Osteoblast (primary cell): ENCODE results near the gene MTHFD1L. TPM values are rescaled to one million over a fixed set of nuclear protein-coding genes. Genes with fewer than 3 reads are reported as not detected.
A peak's percentile ranks its signal among the peaks of the same experiment; 100 is the strongest.

ENCODE experiments used
- DNase-seq: peaks from one replicate; pipeline ENCODE4 v3.0.0; 2011; ENCODE audit warnings: low spot score, mixed read lengths; ENCODE audit not compliant: insufficient read length; ENCODE audit errors: missing footprints
- H2AFZ ChIP-seq: 2 replicates; pipeline ENCODE4 v1.6.0; 2011; ENCODE audit warnings: mild to moderate bottlenecking, low read length
- H3K27ac ChIP-seq: 2 replicates; pipeline ENCODE4 v1.5.1; 2011; ENCODE audit warnings: mild to moderate bottlenecking, low read depth, low read length, moderate library complexity
- H3K27me3 ChIP-seq: 2 replicates; pipeline ENCODE4 v1.6.0; 2012; ENCODE audit warnings: mild to moderate bottlenecking, control low read depth, inconsistent platforms, low read length, moderate library complexity; ENCODE audit not compliant: insufficient read depth
- H3K36me3 ChIP-seq: 2 replicates; pipeline ENCODE4 v1.5.1; 2011; ENCODE audit warnings: mild to moderate bottlenecking, low read length, control low read depth, moderate library complexity; ENCODE audit not compliant: insufficient read depth
- H3K4me1 ChIP-seq: 2 replicates; pipeline ENCODE4 v1.5.1; 2011; ENCODE audit warnings: mild to moderate bottlenecking, low read length, control low read depth, moderate library complexity; ENCODE audit not compliant: insufficient read depth
- H3K4me2 ChIP-seq: 2 replicates; pipeline ENCODE4 v1.6.0; 2011; ENCODE audit warnings: mild to moderate bottlenecking, low read length; ENCODE audit not compliant: insufficient read depth
- H3K4me3 ChIP-seq: fragments of 200-600 bp; sonication (generic); 3 replicates; pipeline ENCODE4 v1.5.1; 2012; ENCODE audit warnings: mild to moderate bottlenecking, low read length, inconsistent platforms; ENCODE audit not compliant: insufficient read depth
- H3K79me2 ChIP-seq: 2 replicates; pipeline ENCODE4 v1.6.0; 2012; ENCODE audit warnings: mild to moderate bottlenecking, low read length, control low read depth, inconsistent platforms; ENCODE audit not compliant: insufficient read depth
- H3K9me3 ChIP-seq: 2 replicates; pipeline ENCODE4 v1.5.1; 2011; ENCODE audit warnings: low read depth, low read length, control low read depth
- H4K20me1 ChIP-seq: 2 replicates; pipeline ENCODE4 v1.6.0; 2012; ENCODE audit warnings: mild to moderate bottlenecking, low read length, control low read depth; ENCODE audit not compliant: insufficient read depth
- CTCF ChIP-seq: IDR thresholded peaks from 2 replicates; pipeline ENCODE4 v1.5.1; 2011; ENCODE audit warnings: mild to moderate bottlenecking, low read depth, low read length, moderate library complexity; ENCODE audit errors: extremely low read depth
- total RNA-seq: library from RNA; depleted of rRNA; stranded (reverse); fragments of >200 nt; gene quantifications from 2 replicates; pipeline ENCODE4 v1.2.3, GENCODE V29; 2012

Gene MTHFD1L
- total RNA-seq, 1 donor = 56.8 TPM

DNA sequence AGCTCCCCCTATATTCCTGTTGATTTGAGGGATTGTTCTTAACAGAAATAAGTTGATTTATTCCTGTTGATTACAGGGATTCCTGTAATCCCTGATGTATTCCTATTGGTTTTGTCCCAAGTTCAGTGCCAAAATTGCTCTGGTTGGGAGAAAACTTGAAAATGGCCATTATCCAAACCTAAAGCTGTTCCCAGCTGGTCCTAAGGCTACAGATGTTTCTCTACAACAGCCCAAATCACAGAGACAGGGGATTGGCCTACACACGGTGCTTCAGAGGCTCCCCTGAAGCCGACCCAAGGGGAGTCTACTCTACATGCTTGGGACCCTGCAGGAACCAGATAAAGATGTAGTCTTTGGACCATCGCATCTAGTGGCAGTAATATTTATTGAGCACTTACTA, 275.3 kb downstream of the MTHFD1L start:
- Histone ChIP-seq H4K20me1 (no peaks in the 10 kb centered on the region), H2AFZ (no peak overlapping the region), H3K4me3 (no peak overlapping the region), H3K27ac (no peak overlapping the region), H3K27me3 (no peaks in the 10 kb centered on the region), H3K79me2 (no peaks in the 10 kb centered on the region), H3K4me2 (no peak overlapping the region), H3K9me3 (no peaks in the 10 kb centered on the region), H3K4me1 (peaks cover 5% of the 10 kb centered on the region), H3K36me3 (no peaks in the 10 kb centered on the region)
- TF ChIP-seq CTCF = no peak
- no peak for DNase-seq

DNA sequence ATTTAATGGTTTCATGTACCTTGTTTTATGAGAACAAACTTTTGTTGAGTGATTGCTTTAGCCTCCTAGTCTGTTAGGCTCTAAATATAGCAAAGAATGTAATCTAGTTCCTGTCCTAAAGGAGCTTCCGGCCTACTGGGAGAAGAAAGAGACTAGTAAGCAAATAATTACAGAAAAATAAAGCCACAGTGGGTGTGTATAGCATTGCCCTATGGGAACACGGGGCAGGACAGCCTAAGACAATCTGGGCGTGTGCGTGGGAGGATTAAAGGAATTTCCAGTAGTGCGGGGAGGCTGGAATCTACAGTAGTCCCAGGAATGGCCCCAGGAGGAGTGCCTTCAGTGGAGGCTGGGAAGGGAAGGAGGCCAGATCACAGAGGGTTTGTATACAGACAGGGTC, 276.2 kb downstream of the MTHFD1L start:
- TF ChIP-seq CTCF = no peak
- no peaks in the 10 kb centered on the region for H3K9me3 ChIP-seq
- no peaks in the 10 kb centered on the region for H3K4me1 ChIP-seq
- H3K36me3 ChIP-seq = no peaks in the 10 kb centered on the region
- H4K20me1 ChIP-seq = no peaks in the 10 kb centered on the region
- H3K4me3 ChIP-seq = no peak overlapping the region
- DNase-seq = no peak
- no peaks in the 10 kb centered on the region for H3K79me2 ChIP-seq
- no peak overlapping the region for H3K27ac ChIP-seq
- peak overlapping the region; percentile 54 for H2AFZ ChIP-seq
- H3K27me3 ChIP-seq = no peaks in the 10 kb centered on the region
- no peak overlapping the region for H3K4me2 ChIP-seq

DNA sequence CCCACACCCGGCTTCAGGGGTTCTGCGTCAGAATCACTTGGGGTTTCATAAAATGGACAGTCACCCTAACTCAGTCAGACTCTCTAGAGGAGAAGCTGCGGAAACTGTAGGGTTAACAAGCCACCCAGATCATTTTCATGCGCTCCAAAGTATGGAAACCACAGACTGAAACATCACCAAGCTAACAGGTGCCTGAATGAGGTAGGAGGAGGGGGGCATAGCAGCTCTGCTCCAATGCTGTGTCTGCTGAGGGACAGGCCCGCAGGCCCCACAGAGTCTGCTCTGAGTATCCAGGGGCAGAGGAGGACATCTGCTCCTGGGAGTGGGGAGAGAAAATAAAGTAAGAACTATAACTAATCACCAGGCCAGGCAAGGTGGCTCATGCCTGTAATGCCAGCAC, 277.2 kb downstream of the MTHFD1L start:
- no peak for TF ChIP-seq CTCF
- Histone ChIP-seq H4K20me1 (no peaks in the 10 kb centered on the region), H3K9me3 (no peaks in the 10 kb centered on the region), H3K79me2 (no peaks in the 10 kb centered on the region), H3K36me3 (no peaks in the 10 kb centered on the region), H3K4me2 (no peak overlapping the region), H2AFZ (no peak overlapping the region), H3K4me1 (no peaks in the 10 kb centered on the region), H3K27ac (no peak overlapping the region), H3K27me3 (no peaks in the 10 kb centered on the region), H3K4me3 (no peak overlapping the region)
- no peak for DNase-seq

GRCh38 chr6:151143337-151143736, 277.8 kb downstream of the MTHFD1L start:
- DNase-seq = no peak
- Histone ChIP-seq H2AFZ (no peak overlapping the region), H3K36me3 (no peaks in the 10 kb centered on the region), H4K20me1 (no peaks in the 10 kb centered on the region), H3K4me1 (no peaks in the 10 kb centered on the region), H3K4me3 (no peak overlapping the region), H3K27ac (no peak overlapping the region), H3K27me3 (no peaks in the 10 kb centered on the region), H3K79me2 (no peaks in the 10 kb centered on the region), H3K9me3 (no peaks in the 10 kb centered on the region), H3K4me2 (no peak overlapping the region)
- no peak for TF ChIP-seq CTCF
